T-helper 1 cell treated with Interleukin-12 subunit alpha and Interleukin-12 subunit beta and Interleukin-4 antibody, amounts not matched to agents 30 μg/mL and 1 μg/mL, for 36 hours (primary cell): Measurements from ENCODE around the gene KCTD21.
"Not testable (repeated sequence)": the region's sequence is repeated elsewhere in the genome, so short reads cannot be mapped to it uniquely, and the experiment has no call there.

Experiments used
- H3K27ac Mint-ChIP-seq: one replicate; pipeline ENCODE4 v1.8.0; 2021; ENCODE audit warnings: mild to moderate bottlenecking, mixed read lengths
- H3K27me3 Mint-ChIP-seq: one replicate; pipeline ENCODE4 v1.8.0; 2021; ENCODE audit warnings: low read depth, mixed read lengths
- H3K36me3 Mint-ChIP-seq: one replicate; pipeline ENCODE4 v1.8.0; 2021; ENCODE audit warnings: low read depth, mixed read lengths
- H3K4me1 Mint-ChIP-seq: one replicate; pipeline ENCODE4 v1.8.0; 2021; ENCODE audit warnings: low read depth, mixed read lengths
- H3K4me3 Mint-ChIP-seq: one replicate; pipeline ENCODE4 v1.8.0; 2021; ENCODE audit warnings: mild to moderate bottlenecking, moderate library complexity, mixed read lengths
- H3K9me3 Mint-ChIP-seq: one replicate; pipeline ENCODE4 v1.8.0; 2021; ENCODE audit warnings: mixed read lengths

KCTD21 gene, protein sequence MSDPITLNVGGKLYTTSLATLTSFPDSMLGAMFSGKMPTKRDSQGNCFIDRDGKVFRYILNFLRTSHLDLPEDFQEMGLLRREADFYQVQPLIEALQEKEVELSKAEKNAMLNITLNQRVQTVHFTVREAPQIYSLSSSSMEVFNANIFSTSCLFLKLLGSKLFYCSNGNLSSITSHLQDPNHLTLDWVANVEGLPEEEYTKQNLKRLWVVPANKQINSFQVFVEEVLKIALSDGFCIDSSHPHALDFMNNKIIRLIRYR

GRCh38 chr11:78188286-78189173 lies at the start of gene KCTD21, which contains the start of gene USP35:
Gene KCTD21 (minus strand): TSS chr11:78188626. CDS start chr11:78174554, 14,072 bp downstream.
Gene USP35 (plus strand): TSS chr11:78188919. CDS start chr11:78196246, 7,327 bp downstream.
- H3K4me3 Mint-ChIP-seq: peak within 1 kb of the TSS; percentile 100

DNA sequence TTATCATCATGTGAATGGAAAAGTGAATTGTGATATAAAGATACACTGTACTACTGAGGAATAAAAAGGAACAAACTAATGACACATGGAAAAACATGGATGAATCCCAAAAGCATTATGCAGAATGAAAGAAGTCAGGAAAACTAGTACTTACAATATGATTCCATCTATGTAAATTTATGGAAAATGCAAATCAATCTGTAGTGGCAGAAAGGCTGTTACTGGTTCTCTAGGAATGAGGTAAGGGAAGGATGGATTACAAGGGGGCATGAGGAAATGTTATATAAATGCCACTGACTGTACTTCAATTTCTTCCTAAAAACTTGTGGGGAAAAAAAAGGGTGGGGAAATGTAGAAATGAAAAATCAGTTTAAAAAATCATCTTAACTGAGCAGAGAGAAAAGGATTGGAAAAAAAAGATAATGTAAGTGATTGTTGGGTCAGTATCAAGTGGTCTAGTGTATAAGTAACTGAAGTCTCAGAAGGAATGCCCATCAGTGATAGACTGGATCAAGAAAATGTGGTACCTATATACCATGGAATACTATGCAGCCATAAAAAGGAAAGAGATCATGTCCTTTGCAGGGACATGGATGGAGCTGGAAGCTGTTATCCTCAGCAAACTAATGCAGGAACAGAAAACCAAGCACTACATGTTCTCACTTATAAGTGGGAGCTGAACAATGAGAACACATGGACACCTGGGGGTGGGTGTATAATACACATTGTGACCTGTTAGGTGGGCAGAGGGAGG lies 49.0 kb upstream of the KCTD21 start:
- Mint-ChIP-seq H3K36me3 (peaks cover 70% of the 10 kb centered on the region), H3K27ac (no peak overlapping the region), H3K4me3 (no peak overlapping the region), H3K4me1 (peaks cover 11% of the 10 kb centered on the region), H3K27me3 (no peaks in the 10 kb centered on the region), H3K9me3 (peaks cover 40% of the 10 kb centered on the region)

More at GRCh38 chr11:78188286-78189173, at the start of gene KCTD21, which contains the start of gene USP35:
- Mint-ChIP-seq H3K27ac (peak within 1 kb of the TSS; percentile 99), H3K27me3 (no peaks in the 10 kb centered on the region), H3K4me1 (peaks cover 46% of the 10 kb centered on the region), H3K36me3 (peaks cover 25% of the 10 kb centered on the region), H3K9me3 (no peaks in the 10 kb centered on the region)

DNA sequence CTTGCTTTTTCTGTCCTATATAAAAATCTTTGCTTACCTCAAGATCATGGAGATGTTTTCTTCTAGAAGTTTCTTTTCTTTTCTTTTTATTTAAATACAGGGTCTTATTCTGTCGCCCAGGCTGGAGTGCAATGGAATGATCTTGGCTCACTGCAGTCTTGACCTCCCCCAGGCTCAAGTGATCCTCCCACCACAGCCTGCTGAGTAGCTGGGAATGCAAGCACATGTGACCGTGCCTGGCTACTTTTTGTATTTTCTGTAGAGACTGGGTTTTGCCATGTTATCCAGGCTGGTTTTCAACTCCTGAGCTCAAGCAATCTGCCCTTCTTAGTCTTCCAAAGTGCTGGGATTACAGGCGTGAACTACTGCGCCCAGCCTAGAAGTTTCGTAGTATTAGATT lies 45.6 kb upstream of the KCTD21 start:
- peaks cover 69% of the 10 kb centered on the region for H3K36me3 Mint-ChIP-seq
- H3K4me1 Mint-ChIP-seq: peaks cover 24% of the 10 kb centered on the region
- no peak overlapping the region for H3K4me3 Mint-ChIP-seq
- no peak overlapping the region for H3K27ac Mint-ChIP-seq
- peaks cover 16% of the 10 kb centered on the region for H3K9me3 Mint-ChIP-seq
- H3K27me3 Mint-ChIP-seq: no peaks in the 10 kb centered on the region

- H3K36me3 Mint-ChIP-seq: peaks cover 67% of the 10 kb centered on the region
- peaks cover 31% of the 10 kb centered on the region for H3K4me1 Mint-ChIP-seq
- peaks cover 16% of the 10 kb centered on the region for H3K9me3 Mint-ChIP-seq
- not testable (repeated sequence) for H3K4me3 Mint-ChIP-seq, H3K27ac Mint-ChIP-seq, H3K27me3 Mint-ChIP-seq
These were observed 44.6 kb upstream of the KCTD21 start for GRCh38 chr11:78233046-78233445.

DNA sequence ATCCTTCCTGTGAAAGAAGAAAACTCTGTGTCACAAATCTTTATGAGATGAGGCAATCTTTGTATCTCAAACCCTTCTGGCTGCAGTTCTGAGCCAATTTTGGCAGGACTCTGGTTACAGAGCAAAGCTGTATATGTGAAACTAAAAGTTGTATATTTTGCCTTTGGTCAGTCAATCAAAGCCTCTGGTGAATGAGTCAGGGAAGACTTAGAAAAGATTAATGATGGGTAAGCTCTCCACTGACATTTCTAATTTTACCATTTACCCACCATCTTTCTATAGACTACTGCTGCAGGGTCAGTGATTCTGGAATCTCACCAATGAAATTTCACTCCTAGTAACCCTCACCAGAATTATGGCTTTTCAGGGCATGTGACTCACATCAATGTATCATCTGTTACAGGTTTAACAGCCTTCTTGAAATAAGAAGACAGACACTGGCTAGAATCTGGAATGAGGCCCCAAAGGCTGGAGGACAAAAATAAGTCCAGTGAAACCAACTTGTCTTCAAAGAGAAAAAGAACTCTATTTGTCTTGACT lies 43.6 kb upstream of the KCTD21 start:
- H3K36me3 Mint-ChIP-seq: peaks cover 62% of the 10 kb centered on the region
- H3K4me3 Mint-ChIP-seq: no peak overlapping the region
- no peak overlapping the region for H3K27ac Mint-ChIP-seq
- no peaks in the 10 kb centered on the region for H3K27me3 Mint-ChIP-seq
- H3K4me1 Mint-ChIP-seq: peaks cover 39% of the 10 kb centered on the region
- peaks cover 8% of the 10 kb centered on the region for H3K9me3 Mint-ChIP-seq

DNA sequence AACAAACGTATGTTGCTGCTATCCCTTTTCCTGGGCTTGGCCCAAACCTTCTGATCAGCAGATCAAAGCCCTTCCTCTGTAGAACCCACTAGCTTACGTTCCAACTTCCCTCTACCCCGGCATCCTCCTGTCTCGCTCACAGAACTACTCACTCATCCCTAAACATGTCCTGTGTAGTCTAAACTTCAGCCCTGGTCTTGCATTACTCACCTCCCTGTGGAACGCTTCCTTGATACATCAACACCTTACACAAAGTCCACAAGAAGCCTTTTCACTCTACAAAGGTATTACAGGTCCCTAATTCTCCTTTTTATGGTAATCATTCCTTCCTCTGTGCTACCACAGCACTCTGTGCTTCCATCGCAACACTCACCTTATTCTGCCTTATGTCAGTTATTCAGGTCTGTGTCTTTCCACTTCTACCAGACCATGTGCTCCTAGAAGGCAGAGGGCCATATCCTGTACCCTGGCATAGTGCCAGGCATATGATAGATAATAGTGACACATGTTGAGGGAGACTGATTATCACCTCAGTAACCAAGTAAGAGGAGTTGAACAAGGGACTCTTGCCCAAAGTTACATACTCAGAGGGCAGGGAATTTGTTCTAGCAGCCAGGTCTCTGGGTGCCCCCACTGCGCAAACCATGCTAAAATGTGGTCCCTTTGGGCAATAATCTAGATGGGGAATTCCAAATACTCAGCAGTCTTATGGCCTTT lies 41.9 kb upstream of the KCTD21 start:
- H3K4me3 Mint-ChIP-seq: no peak overlapping the region
- no peaks in the 10 kb centered on the region for H3K27me3 Mint-ChIP-seq
- H3K4me1 Mint-ChIP-seq: peaks cover 46% of the 10 kb centered on the region
- H3K36me3 Mint-ChIP-seq: peaks cover 57% of the 10 kb centered on the region
- no peaks in the 10 kb centered on the region for H3K9me3 Mint-ChIP-seq
- no peak overlapping the region for H3K27ac Mint-ChIP-seq

- H3K9me3 Mint-ChIP-seq: no peaks in the 10 kb centered on the region
- peaks cover 56% of the 10 kb centered on the region for H3K4me1 Mint-ChIP-seq
- H3K27ac Mint-ChIP-seq: peak overlapping the region; percentile 73
- peaks cover 65% of the 10 kb centered on the region for H3K36me3 Mint-ChIP-seq
- no peak overlapping the region for H3K4me3 Mint-ChIP-seq
- H3K27me3 Mint-ChIP-seq: no peaks in the 10 kb centered on the region
These were observed 40.7 kb upstream of the KCTD21 start for GRCh38 chr11:78229106-78229505.

GRCh38 chr11:78228467-78228866 lies 40.0 kb upstream of the KCTD21 start:
- peaks cover 67% of the 10 kb centered on the region for H3K36me3 Mint-ChIP-seq
- peak overlapping the region; percentile 73 for H3K27ac Mint-ChIP-seq
- no peaks in the 10 kb centered on the region for H3K27me3 Mint-ChIP-seq
- no peaks in the 10 kb centered on the region for H3K9me3 Mint-ChIP-seq
- peaks cover 56% of the 10 kb centered on the region for H3K4me1 Mint-ChIP-seq
- H3K4me3 Mint-ChIP-seq: no peak overlapping the region

- peaks cover 68% of the 10 kb centered on the region for H3K36me3 Mint-ChIP-seq
- H3K27ac Mint-ChIP-seq: peak overlapping the region; percentile 95
- H3K9me3 Mint-ChIP-seq: no peaks in the 10 kb centered on the region
- H3K27me3 Mint-ChIP-seq: no peaks in the 10 kb centered on the region
- H3K4me3 Mint-ChIP-seq: no peak overlapping the region
- peaks cover 59% of the 10 kb centered on the region for H3K4me1 Mint-ChIP-seq
These were observed 39.5 kb upstream of the KCTD21 start for GRCh38 chr11:78227921-78228320.

GRCh38 chr11:78226684-78227680 lies 38.6 kb upstream of the KCTD21 start:
- H3K4me3 Mint-ChIP-seq: peak overlapping the region; percentile 58
- H3K27ac Mint-ChIP-seq: peak overlapping the region; percentile 95
- H3K36me3 Mint-ChIP-seq: peaks cover 63% of the 10 kb centered on the region
- peaks cover 59% of the 10 kb centered on the region for H3K4me1 Mint-ChIP-seq
- H3K9me3 Mint-ChIP-seq: no peaks in the 10 kb centered on the region
- no peaks in the 10 kb centered on the region for H3K27me3 Mint-ChIP-seq

- Mint-ChIP-seq H3K36me3 (peaks cover 60% of the 10 kb centered on the region), H3K4me3 (no peak overlapping the region), H3K4me1 (peaks cover 55% of the 10 kb centered on the region), H3K9me3 (no peaks in the 10 kb centered on the region), H3K27me3 (no peaks in the 10 kb centered on the region), H3K27ac (peak overlapping the region; percentile 58)
These were observed 36.5 kb upstream of the KCTD21 start for GRCh38 chr11:78224906-78225420.

- Mint-ChIP-seq H3K27ac (no peak overlapping the region), H3K4me3 (no peak overlapping the region), H3K36me3 (peaks cover 56% of the 10 kb centered on the region), H3K9me3 (no peaks in the 10 kb centered on the region), H3K4me1 (peaks cover 52% of the 10 kb centered on the region), H3K27me3 (no peaks in the 10 kb centered on the region)
These were observed 36.1 kb upstream of the KCTD21 start for GRCh38 chr11:78224506-78224905.
